ENCODE data around the gene ITGA11.

The ITGA11 gene

GRCh38 chr15:68445351-68445750 is 13.4 kb upstream of the ITGA11 start:
- no peak for DNase-seq (ENCODE audit: low read depth in 2 of 2)

GRCh38 chr15:68444336-68444735 is 12.4 kb upstream of the ITGA11 start:
- DNase-seq (ENCODE audit: low read depth in 2 of 2): no peak

- no peak for DNase-seq (ENCODE audit: low read depth in 2 of 2)
Measured at GRCh38 chr15:68442903-68443302, 10.9 kb upstream of the ITGA11 start.

GRCh38 chr15:68442041-68442440 is 10.1 kb upstream of the ITGA11 start:
- no peak for DNase-seq (ENCODE audit: low read depth in 2 of 2)

GRCh38 chr15:68441045-68441743 is 9.2 kb upstream of the ITGA11 start:
- no peak for DNase-seq (ENCODE audit: low read depth in 2 of 2)

- DNase-seq (ENCODE audit: low read depth in 2 of 2): no peak
Measured at GRCh38 chr15:68440136-68440535, 8.2 kb upstream of the ITGA11 start.

GRCh38 chr15:68439506-68439905 is 7.5 kb upstream of the ITGA11 start:
- DNase-seq (ENCODE audit: low read depth in 2 of 2): no peak

GRCh38 chr15:68436680-68437079 is 4.7 kb upstream of the ITGA11 start:
- DNase-seq (ENCODE audit: low read depth in 2 of 2): no peak

GRCh38 chr15:68435966-68436365 is 4.0 kb upstream of the ITGA11 start:
- DNase-seq (ENCODE audit: low read depth in 2 of 2): no peak

- DNase-seq (ENCODE audit: low read depth in 2 of 2): no peak
Measured at GRCh38 chr15:68434021-68434420, 2.1 kb upstream of the ITGA11 start.

GRCh38 chr15:68433551-68433950 is 1.6 kb upstream of the ITGA11 start:
- no peak for DNase-seq (ENCODE audit: low read depth in 2 of 2)

GRCh38 chr15:68432441-68433064 is 590 bp upstream of the ITGA11 start:
- DNase-seq (ENCODE audit: low read depth in 2 of 2): no peak

GRCh38 chr15:68431037-68431791 is 749 bp downstream of the ITGA11 start:
- no peak for DNase-seq (ENCODE audit: low read depth in 2 of 2)

GRCh38 chr15:68430471-68431036 is 1.4 kb downstream of the ITGA11 start:
- no peak for DNase-seq (ENCODE audit: low read depth in 2 of 2)

- DNase-seq (ENCODE audit: low read depth in 2 of 2): no peak
Measured at GRCh38 chr15:68429691-68430470, 2.1 kb downstream of the ITGA11 start.

GRCh38 chr15:68428431-68428940 is 3.5 kb downstream of the ITGA11 start:
- no peak for DNase-seq (ENCODE audit: low read depth in 2 of 2)

- DNase-seq (ENCODE audit: low read depth in 2 of 2): no peak
Measured at GRCh38 chr15:68427963-68428362, 4.0 kb downstream of the ITGA11 start.

- DNase-seq (ENCODE audit: low read depth in 2 of 2): no peak
Measured at GRCh38 chr15:68427366-68427765, 4.6 kb downstream of the ITGA11 start.

- no peak for DNase-seq (ENCODE audit: low read depth in 2 of 2)
Measured at GRCh38 chr15:68426116-68426515, 5.8 kb downstream of the ITGA11 start.

GRCh38 chr15:68425428-68426060 is 6.4 kb downstream of the ITGA11 start:
- DNase-seq (ENCODE audit: low read depth in 2 of 2): no peak

- DNase-seq (ENCODE audit: low read depth in 2 of 2): no peak
Measured at GRCh38 chr15:68424754-68425390, 7.1 kb downstream of the ITGA11 start.
